ENCODE results near the gene PRR13.
"Not testable (repeated sequence)": the region's sequence is repeated elsewhere in the genome, so short reads cannot be mapped to it uniquely, and the experiment has no call there.

The PRR13 gene

DNA sequence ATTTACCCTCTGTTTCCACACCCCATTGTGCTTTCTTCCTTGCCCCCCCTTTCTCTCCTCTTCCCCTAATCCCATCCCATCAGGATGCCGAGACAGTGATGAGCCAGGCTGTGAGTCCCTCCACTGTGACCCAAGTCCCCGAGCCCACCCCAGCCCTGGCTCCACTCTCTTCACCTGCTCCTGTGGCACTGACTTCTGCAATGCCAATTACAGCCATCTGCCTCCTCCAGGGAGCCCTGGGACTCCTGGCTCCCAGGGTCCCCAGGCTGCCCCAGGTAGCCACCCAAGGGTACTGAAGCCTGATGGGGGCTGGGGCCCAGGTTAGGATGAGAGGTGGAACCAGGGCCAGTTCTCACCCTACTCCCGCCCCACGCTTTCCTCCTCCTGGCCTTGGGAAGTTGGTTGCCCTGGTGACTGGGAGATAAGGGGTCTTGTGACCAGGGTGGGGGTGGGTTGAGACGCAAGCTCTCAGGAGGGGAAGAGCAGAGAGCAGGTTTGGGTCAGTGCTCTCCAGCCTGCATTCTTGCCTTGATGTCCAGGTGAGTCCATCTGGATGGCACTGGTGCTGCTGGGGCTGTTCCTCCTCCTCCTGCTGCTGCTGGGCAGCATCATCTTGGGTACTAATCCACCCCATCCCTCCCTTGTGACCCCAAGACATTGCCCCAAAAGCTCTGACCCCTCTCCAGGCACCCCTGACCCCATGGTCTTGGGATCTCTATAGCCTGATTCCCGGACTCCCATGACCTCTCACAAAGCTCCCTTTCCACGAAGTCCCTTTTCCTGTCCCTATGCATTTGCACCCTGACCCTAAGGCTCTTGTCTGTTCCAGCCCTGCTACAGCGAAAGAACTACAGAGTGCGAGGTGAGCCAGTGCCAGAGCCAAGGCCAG is 16.7 kb upstream of the PRR13 start:
- Mint-ChIP-seq H3K27me3 (peaks cover 21% of the 10 kb centered on the region), H3K27ac (no peak overlapping the region), H3K4me3 (no peak overlapping the region), H3K36me3 (ENCODE audit: low read depth) (no peaks in the 10 kb centered on the region), H3K9me3 (no peaks in the 10 kb centered on the region), H3K4me1 (ENCODE audit: low read depth) (peaks cover 14% of the 10 kb centered on the region)
- intact Hi-C loops (cut with micrococcal nuclease) = loop anchor here (5.0 kb wide), 1 partner anchor 43 kb away; the partner anchor contains the start of gene SP1

DNA sequence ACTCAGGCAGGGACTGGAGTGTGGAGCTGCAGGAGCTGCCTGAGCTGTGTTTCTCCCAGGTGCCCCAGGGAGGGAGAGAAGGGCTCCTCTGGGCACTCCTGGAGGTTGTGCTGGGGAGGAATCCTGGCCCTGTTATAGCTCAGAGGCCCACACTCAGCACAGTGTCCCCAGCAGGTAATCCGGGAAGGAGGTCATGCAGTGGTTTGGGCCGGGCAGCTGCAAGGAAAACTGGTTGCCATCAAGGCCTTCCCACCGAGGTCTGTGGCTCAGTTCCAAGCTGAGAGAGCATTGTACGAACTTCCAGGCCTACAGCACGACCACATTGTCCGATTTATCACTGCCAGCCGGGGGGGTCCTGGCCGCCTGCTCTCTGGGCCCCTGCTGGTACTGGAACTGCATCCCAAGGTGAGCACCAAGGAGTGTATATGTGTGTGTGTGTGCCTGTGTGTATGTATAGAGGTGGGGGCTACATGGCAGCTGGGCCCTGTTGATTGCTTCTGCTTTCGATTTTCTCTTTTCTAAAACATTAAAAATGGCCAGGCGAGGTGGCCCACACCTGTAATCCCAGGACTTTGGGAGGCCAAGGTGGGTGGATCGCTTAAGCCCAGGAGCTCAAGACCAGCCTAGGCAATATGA is 15.9 kb upstream of the PRR13 start:
- intact Hi-C loops (cut with micrococcal nuclease) = no loop called here
- no peaks in the 10 kb centered on the region for H3K36me3 Mint-ChIP-seq (ENCODE audit: low read depth)
- H3K4me3 Mint-ChIP-seq = no peak overlapping the region
- peaks cover 17% of the 10 kb centered on the region for H3K27me3 Mint-ChIP-seq
- no peaks in the 10 kb centered on the region for H3K9me3 Mint-ChIP-seq
- no peak overlapping the region for H3K27ac Mint-ChIP-seq
- H3K4me1 Mint-ChIP-seq (ENCODE audit: low read depth) = peaks cover 14% of the 10 kb centered on the region

DNA sequence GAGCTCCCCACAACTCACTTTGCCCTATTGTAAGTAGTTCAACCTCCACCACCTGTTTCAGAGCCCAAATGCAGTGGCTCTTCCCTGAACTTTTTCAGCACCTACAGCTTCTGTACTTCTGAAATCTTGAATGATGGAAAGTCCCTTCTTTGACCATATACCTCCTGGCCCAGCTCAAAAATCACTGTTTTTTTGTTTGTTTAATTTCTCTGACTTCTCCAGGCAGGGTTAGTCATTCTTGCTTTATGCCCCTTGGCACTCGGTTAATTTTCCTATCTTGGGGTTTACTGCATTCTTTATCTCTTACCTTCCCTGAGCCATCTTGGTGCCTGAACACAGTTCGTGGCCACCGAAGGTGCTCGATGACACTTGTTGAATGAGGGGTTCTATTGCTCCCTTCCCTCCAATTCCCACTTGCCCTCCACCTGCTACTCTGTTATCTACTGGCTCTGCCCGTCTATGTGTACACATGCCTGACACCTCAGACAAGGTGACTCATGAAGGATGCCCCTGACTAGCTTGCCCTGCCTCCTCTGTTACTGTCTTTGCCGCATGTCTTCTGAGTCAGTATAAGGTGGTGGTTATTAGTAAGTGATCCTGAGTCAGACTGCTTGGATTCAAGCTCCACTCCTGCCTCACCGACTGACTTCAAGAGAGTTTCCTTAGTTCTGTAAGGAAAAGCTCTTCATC is 13.5 kb upstream of the PRR13 start:
- intact Hi-C loops (cut with micrococcal nuclease) = no loop called here
- no peak overlapping the region for H3K4me3 Mint-ChIP-seq
- H3K27ac Mint-ChIP-seq = no peak overlapping the region
- H3K4me1 Mint-ChIP-seq (ENCODE audit: low read depth) = peaks cover 8% of the 10 kb centered on the region
- H3K27me3 Mint-ChIP-seq = peaks cover 11% of the 10 kb centered on the region
- no peaks in the 10 kb centered on the region for H3K9me3 Mint-ChIP-seq
- H3K36me3 Mint-ChIP-seq (ENCODE audit: low read depth) = no peaks in the 10 kb centered on the region

DNA sequence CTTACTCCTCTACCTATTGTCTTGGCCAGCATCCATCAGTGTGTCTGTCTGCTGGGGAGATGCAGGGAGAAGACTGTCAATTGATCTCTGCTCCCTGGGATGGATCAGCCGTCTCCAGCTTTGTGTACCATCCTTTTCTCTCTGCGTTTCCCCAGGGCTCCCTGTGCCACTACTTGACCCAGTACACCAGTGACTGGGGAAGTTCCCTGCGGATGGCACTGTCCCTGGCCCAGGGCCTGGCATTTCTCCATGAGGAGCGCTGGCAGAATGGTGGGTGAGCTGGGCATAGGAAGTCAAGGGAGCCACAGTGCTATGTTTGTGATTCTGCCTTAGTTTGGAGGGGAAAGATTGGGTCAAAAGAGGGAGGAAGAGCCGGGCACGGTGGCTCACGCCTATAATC is 12.8 kb upstream of the PRR13 start:
- no peaks in the 10 kb centered on the region for H3K9me3 Mint-ChIP-seq
- H3K27ac Mint-ChIP-seq = no peak overlapping the region
- intact Hi-C loops (cut with micrococcal nuclease) = no loop called here
- H3K4me1 Mint-ChIP-seq (ENCODE audit: low read depth) = peaks cover 3% of the 10 kb centered on the region
- H3K36me3 Mint-ChIP-seq (ENCODE audit: low read depth) = no peaks in the 10 kb centered on the region
- no peak overlapping the region for H3K4me3 Mint-ChIP-seq
- H3K27me3 Mint-ChIP-seq = peaks cover 11% of the 10 kb centered on the region

DNA sequence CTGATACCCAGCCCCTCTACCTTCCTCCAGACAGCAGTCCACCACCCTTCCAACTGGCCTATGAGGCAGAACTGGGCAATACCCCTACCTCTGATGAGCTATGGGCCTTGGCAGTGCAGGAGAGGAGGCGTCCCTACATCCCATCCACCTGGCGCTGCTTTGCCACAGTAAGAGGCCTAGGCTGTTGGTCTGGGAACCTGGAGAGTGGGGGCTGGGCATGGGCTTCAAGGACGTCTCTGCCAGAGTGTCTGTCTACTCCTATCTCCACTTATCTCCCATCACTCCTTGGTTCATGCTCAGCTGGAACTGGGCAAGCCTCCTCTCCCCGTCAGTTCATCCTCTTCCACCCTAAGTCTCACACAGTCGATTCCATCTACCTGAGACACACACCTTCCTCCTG is 11.4 kb upstream of the PRR13 start:
- H3K4me3 Mint-ChIP-seq = no peak overlapping the region
- H3K9me3 Mint-ChIP-seq = no peaks in the 10 kb centered on the region
- peak overlapping the region; percentile 8 for H3K27ac Mint-ChIP-seq
- H3K36me3 Mint-ChIP-seq (ENCODE audit: low read depth) = no peaks in the 10 kb centered on the region
- intact Hi-C loops (cut with micrococcal nuclease) = no loop called here
- peaks cover 7% of the 10 kb centered on the region for H3K27me3 Mint-ChIP-seq
- no peaks in the 10 kb centered on the region for H3K4me1 Mint-ChIP-seq (ENCODE audit: low read depth)

DNA sequence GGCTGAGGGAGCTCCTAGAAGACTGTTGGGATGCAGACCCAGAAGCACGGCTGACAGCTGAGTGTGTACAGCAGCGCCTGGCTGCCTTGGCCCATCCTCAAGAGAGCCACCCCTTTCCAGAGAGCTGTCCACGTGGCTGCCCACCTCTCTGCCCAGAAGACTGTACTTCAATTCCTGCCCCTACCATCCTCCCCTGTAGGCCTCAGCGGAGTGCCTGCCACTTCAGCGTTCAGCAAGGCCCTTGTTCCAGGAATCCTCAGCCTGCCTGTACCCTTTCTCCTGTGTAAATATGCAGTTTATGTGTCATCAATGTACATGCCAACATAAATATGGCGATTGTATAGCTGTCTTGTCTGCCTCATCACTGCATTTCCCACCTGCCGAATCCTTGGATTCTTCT is 10.3 kb upstream of the PRR13 start:
- Mint-ChIP-seq H3K27ac (no peak overlapping the region), H3K27me3 (peaks cover 5% of the 10 kb centered on the region), H3K4me1 (ENCODE audit: low read depth) (no peaks in the 10 kb centered on the region), H3K4me3 (no peak overlapping the region), H3K9me3 (no peaks in the 10 kb centered on the region), H3K36me3 (ENCODE audit: low read depth) (no peaks in the 10 kb centered on the region)
- intact Hi-C loops (cut with micrococcal nuclease) = no loop called here

DNA sequence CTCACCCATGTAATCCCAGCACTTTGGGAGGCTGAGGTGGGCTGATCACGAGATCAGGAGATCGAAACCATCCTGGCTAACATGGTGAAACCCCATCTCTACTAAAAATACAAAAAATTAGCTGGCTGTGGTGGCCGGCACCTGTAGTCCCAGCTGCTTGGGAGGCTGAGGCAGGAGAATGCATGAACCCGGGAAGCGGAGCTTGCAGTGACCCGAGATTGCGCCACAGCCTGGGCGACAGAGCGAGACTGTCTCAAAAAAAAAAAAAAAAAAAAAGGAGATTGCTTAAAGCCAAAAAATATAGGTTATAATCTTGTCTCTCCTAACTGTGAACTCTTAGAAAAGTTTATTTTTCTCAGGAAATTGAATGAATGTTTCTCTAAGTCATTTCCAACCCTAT is 6.2 kb upstream of the PRR13 start:
- intact Hi-C loops (cut with micrococcal nuclease); H3K36me3 Mint-ChIP-seq (ENCODE audit: low read depth); H3K27me3 Mint-ChIP-seq; H3K4me3 Mint-ChIP-seq; H3K9me3 Mint-ChIP-seq; H3K27ac Mint-ChIP-seq; H3K4me1 Mint-ChIP-seq (ENCODE audit: low read depth): not testable (repeated sequence)

DNA sequence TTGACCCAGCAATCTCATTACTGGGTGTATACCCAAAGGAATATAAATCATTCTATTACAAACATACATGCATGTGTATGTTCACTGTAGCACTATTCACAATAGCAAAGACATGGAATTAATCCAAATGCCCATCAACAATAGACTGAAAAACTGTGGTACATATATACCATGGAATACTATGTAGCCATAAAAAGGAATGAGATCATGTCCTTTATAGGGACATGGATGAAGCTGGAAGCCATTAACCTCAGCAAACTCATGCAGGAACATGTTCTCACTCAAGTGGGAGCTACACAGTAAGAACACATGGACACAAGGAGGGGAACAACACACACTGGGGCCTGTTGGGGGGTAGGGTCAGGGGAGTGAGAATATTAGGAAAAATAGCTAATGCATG is 2.0 kb upstream of the PRR13 start:
- H3K27ac Mint-ChIP-seq = not testable (repeated sequence)
- peaks cover 24% of the 10 kb centered on the region for H3K4me1 Mint-ChIP-seq (ENCODE audit: low read depth)

DNA sequence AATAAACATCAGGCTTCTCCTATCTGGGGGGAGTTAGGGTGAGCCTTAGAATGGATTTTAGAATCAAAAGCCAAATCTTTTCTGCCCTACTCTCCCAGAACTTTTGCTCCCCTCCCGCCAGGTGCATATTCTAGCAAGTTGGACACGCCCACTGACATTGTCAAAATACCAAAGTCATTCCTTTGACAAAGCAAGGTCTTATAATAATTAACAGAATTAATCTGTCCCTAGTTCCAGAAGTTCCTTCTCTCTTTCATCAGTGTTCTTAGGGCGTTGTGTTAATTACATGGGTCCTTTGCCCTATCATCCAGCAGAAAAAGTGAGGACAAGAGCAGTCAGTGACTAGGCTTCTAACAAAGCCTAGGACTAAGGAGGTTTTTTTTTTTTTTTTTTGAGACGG is 2.4 kb downstream of the PRR13 start:
- Mint-ChIP-seq H3K4me1 (ENCODE audit: low read depth) (peaks cover 43% of the 10 kb centered on the region), H3K9me3 (no peaks in the 10 kb centered on the region), H3K4me3 (peak overlapping the region; percentile 93), H3K27me3 (no peaks in the 10 kb centered on the region), H3K27ac (peak overlapping the region; percentile 97), H3K36me3 (ENCODE audit: low read depth) (peaks cover 72% of the 10 kb centered on the region)
- intact Hi-C loops (cut with micrococcal nuclease) = no loop called here

More for the DNA sequence above, 2.0 kb upstream of the PRR13 start:
- intact Hi-C loops (cut with micrococcal nuclease); H3K27me3 Mint-ChIP-seq; H3K4me3 Mint-ChIP-seq; H3K9me3 Mint-ChIP-seq: not testable (repeated sequence)
- H3K36me3 Mint-ChIP-seq (ENCODE audit: low read depth) = peaks cover 31% of the 10 kb centered on the region

DNA sequence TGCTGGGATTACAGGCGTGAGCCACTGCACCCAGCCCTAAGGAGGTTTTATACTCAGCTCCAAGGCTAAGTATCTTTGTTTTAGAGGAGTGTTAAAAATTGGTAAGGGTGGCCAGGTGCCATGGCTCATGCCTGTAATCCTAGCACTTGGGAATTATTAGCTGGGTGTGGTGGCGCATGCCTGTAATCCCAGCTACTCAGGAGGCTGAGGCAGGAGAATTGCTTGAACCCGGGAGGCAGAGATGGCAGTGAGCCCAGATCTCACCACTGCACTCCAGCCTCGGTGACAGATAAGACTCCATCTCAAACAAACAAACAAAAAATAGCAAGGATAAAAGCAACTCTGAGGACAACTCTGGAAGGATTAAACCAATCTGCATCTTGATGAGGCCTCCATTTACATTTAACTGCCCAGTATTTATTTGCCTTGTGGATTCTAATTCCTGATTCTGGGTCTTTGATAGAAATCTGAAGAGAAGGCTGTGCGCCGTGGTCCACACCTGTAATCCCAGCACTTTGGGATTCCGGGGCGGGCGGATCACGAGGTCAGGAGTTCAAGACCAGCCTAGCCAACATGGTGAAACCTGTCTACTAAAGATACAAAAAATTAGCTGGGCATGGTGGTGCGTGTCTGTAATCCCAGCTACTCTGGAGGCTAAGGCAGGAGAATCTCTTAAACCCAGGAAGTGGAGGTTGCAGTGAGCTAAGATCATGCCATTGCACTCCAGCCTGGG is 3.2 kb downstream of the PRR13 start:
- peaks cover 43% of the 10 kb centered on the region for H3K4me1 Mint-ChIP-seq (ENCODE audit: low read depth)
- H3K9me3 Mint-ChIP-seq; intact Hi-C loops (cut with micrococcal nuclease); H3K4me3 Mint-ChIP-seq; H3K27me3 Mint-ChIP-seq: not testable (repeated sequence)
- H3K36me3 Mint-ChIP-seq (ENCODE audit: low read depth) = peaks cover 72% of the 10 kb centered on the region
- peak overlapping the region; percentile 46 for H3K27ac Mint-ChIP-seq

DNA sequence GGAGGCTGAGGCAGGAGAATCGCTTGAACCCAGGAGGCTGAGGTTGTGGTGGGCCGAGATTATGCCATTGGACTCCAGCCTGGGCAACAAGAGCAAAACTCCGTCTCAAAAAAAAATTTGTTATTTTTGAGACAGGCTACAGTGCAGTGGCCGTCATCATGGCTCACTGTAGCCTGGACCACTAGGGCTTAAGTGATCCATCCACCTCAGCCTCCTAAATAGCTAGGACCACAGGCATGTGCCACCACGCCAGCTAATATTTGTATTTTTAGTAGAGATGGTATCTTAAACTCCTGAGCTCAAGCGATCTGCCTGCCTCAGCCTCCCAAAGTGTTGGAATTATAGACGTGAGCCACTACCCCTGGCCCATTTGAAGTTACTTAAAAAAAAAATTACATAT is 9.4 kb downstream of the PRR13 start:
- H3K27ac Mint-ChIP-seq = no peak overlapping the region
- no peaks in the 10 kb centered on the region for H3K27me3 Mint-ChIP-seq
- peaks cover 67% of the 10 kb centered on the region for H3K36me3 Mint-ChIP-seq (ENCODE audit: low read depth)
- no peak overlapping the region for H3K4me3 Mint-ChIP-seq
- H3K4me1 Mint-ChIP-seq (ENCODE audit: low read depth) = peaks cover 33% of the 10 kb centered on the region
- no peaks in the 10 kb centered on the region for H3K9me3 Mint-ChIP-seq
- intact Hi-C loops (cut with micrococcal nuclease) = loop anchor here (1.0 to 5.0 kb wide), 2 partner anchors 10 to 276 kb away; partner anchors contain the start of genes CALCOCO1 and PRR13

DNA sequence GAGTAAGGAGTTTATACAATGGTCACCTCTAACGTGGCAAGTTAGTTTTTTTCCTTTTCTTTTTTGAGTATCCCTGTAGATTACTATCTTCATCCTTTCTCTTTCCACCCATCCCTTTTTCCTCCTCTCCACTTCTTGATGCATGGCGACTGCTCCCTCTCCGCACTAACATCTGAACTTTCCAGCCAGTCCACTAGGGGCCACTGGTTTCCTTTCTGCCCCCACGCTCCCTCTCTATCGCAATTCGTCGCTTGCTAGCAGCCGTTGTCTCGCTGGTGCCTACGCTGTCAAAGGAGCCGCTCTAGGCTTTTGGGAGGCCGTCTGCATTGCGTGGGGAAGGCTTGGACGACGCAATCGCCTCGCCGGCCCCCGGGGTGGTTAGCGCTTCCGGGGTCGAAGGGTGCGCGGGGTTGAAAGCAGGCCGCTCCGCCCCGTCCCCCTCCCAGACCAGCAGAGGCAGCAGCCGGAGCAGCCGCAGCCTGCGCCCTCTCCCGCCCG is 10.2 kb downstream of the PRR13 start, which contains the start of gene PCBP2:
TSS of gene PCBP2 (plus strand) at position 442 of the 498 bp plus-strand sequence. CDS start 2,699 bp downstream, outside the sequence.
- peak within 1 kb of the TSS; percentile 92 for H3K4me3 Mint-ChIP-seq
- H3K36me3 Mint-ChIP-seq (ENCODE audit: low read depth) = peaks cover 67% of the 10 kb centered on the region

More for the DNA sequence above, 10.2 kb downstream of the PRR13 start, which contains the start of gene PCBP2:
- H3K4me1 Mint-ChIP-seq (ENCODE audit: low read depth) = peaks cover 31% of the 10 kb centered on the region
- H3K27ac Mint-ChIP-seq = peak within 1 kb of the TSS; percentile 96
- no peaks in the 10 kb centered on the region for H3K9me3 Mint-ChIP-seq
- H3K27me3 Mint-ChIP-seq = no peaks in the 10 kb centered on the region
- intact Hi-C loops (cut with micrococcal nuclease) = loop anchor here (1.0 to 5.0 kb wide), 3 partner anchors 10 to 276 kb away; partner anchors contain the start of genes CALCOCO1, PRR13 and TARBP2

All from dendritic cell treated with granulocyte-macrophage colony-stimulating factor and Interleukin-4, amounts not matched to agents 40 ng/mL and 50 ng/mL, for 4 days (primary cell).